ENCODE measurements around the gene NUBPL.
"Not testable (repeated sequence)": the region's sequence is repeated elsewhere in the genome, so short reads cannot be mapped to it uniquely, and the experiment has no call there.

- not testable (repeated sequence) for TF ChIP-seq EP300, POLR2A (IDR thresholded peaks at IDR 0.05)
Observed at GRCh38 chr14:31813724-31814490, 252.7 kb downstream of the NUBPL start.

Measured in sigmoid colon (tissue), 4 donors.